Nephron progenitor cell (in vitro differentiated cells): ENCODE results near the gene RUNX2.

ENCODE experiments used
- DNase-seq: peaks from one replicate; pipeline ENCODE4 v3.0.0; 2021
- H3K27ac Mint-ChIP-seq: 2 replicates; pipeline ENCODE4 v1.8.0; 2021; ENCODE audit warnings: mild to moderate bottlenecking, moderate library complexity, mixed read lengths
- H3K27me3 Mint-ChIP-seq: 2 replicates; pipeline ENCODE4 v1.8.0; 2021; ENCODE audit warnings: mild to moderate bottlenecking, low read depth, mixed read lengths; ENCODE audit not compliant: poor library complexity
- H3K36me3 Mint-ChIP-seq: 2 replicates; pipeline ENCODE4 v1.8.0; 2021; ENCODE audit warnings: low read depth, mixed read lengths
- H3K4me1 Mint-ChIP-seq: 2 replicates; pipeline ENCODE4 v1.8.0; 2021; ENCODE audit warnings: mixed read lengths
- H3K4me3 Mint-ChIP-seq: 2 replicates; pipeline ENCODE4 v1.8.0; 2021; ENCODE audit warnings: mild to moderate bottlenecking, moderate library complexity, mixed read lengths
- H3K9me3 Mint-ChIP-seq: 2 replicates; pipeline ENCODE4 v1.8.0; 2021; ENCODE audit warnings: mild to moderate bottlenecking, moderate library complexity, mixed read lengths
- CTCF ChIP-seq: fragments of 200-600 bp; sonication (generic); IDR thresholded peaks from 2 replicates; pipeline ENCODE4 v1.5.0; 2021; ENCODE audit warnings: antibody characterized with exemption

Gene RUNX2

GRCh38 chr6:45398075-45398813 is 70.1 kb downstream of the RUNX2 start:
- peaks cover 6% of the 10 kb centered on the region for H3K4me1 Mint-ChIP-seq
- H3K27me3 Mint-ChIP-seq = peaks cover 25% of the 10 kb centered on the region
- peaks cover 8% of the 10 kb centered on the region for H3K36me3 Mint-ChIP-seq
- peaks cover 13% of the 10 kb centered on the region for H3K9me3 Mint-ChIP-seq
- no peak overlapping the region for H3K27ac Mint-ChIP-seq
- H3K4me3 Mint-ChIP-seq = no peak overlapping the region
- TF ChIP-seq CTCF = no peak
- DNase-seq = no peak

- TF ChIP-seq CTCF = no peak
- Mint-ChIP-seq H3K9me3 (no peaks in the 10 kb centered on the region), H3K4me1 (no peaks in the 10 kb centered on the region), H3K27ac (no peak overlapping the region), H3K36me3 (no peaks in the 10 kb centered on the region), H3K27me3 (peaks cover 28% of the 10 kb centered on the region), H3K4me3 (no peak overlapping the region)
- no peak for DNase-seq
Observed at GRCh38 chr6:45400021-45400420, 71.9 kb downstream of the RUNX2 start.

DNA sequence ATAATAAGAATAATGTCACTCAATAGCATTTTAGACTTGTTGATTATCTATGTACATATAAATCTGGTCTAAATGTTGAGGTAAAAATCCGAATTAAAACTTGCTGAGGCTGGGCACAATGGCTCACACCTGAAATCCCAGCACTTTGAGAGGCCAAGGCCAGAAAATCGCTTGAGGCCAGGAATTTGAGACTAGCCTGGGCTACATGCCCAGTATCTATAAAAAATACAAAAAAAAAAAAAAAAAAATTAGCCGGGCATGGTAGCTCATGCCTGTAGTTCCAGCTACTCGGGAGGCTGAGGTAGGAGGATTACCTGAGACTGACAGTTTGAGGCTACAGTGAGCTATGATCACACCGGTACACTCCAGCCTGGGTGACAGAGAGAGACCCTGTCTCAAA is 83.8 kb downstream of the RUNX2 start:
- H3K4me3 Mint-ChIP-seq = no peak overlapping the region
- H3K9me3 Mint-ChIP-seq = no peaks in the 10 kb centered on the region
- H3K27me3 Mint-ChIP-seq = peaks cover 25% of the 10 kb centered on the region
- no peak for DNase-seq
- H3K36me3 Mint-ChIP-seq = no peaks in the 10 kb centered on the region
- no peak for TF ChIP-seq CTCF
- peaks cover 22% of the 10 kb centered on the region for H3K4me1 Mint-ChIP-seq
- no peak overlapping the region for H3K27ac Mint-ChIP-seq

DNA sequence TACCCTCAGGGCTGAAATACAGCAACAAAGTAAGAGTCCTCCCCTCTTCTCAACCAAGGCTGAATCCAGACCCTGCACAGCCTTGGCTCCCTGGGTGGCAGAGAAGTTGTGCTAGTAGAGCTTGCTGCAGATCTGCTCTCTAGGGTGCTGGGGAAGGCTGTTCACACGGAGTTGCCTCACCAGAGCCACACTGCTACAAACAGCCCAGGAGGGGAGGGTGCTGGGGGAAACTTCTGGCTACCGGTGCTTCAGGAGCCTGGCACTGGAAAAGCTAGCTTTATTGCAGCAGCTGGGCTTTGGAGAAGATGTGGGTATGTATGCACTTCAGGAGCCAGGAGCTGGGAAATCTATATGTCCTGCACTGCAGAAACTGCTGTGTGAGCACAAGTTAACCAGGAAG is 87.2 kb downstream of the RUNX2 start:
- no peak for TF ChIP-seq CTCF
- H3K4me1 Mint-ChIP-seq = peaks cover 36% of the 10 kb centered on the region
- no peak overlapping the region for H3K4me3 Mint-ChIP-seq
- peaks cover 53% of the 10 kb centered on the region for H3K27me3 Mint-ChIP-seq
- no peak overlapping the region for H3K27ac Mint-ChIP-seq
- no peak for DNase-seq
- no peaks in the 10 kb centered on the region for H3K36me3 Mint-ChIP-seq
- no peaks in the 10 kb centered on the region for H3K9me3 Mint-ChIP-seq

DNA sequence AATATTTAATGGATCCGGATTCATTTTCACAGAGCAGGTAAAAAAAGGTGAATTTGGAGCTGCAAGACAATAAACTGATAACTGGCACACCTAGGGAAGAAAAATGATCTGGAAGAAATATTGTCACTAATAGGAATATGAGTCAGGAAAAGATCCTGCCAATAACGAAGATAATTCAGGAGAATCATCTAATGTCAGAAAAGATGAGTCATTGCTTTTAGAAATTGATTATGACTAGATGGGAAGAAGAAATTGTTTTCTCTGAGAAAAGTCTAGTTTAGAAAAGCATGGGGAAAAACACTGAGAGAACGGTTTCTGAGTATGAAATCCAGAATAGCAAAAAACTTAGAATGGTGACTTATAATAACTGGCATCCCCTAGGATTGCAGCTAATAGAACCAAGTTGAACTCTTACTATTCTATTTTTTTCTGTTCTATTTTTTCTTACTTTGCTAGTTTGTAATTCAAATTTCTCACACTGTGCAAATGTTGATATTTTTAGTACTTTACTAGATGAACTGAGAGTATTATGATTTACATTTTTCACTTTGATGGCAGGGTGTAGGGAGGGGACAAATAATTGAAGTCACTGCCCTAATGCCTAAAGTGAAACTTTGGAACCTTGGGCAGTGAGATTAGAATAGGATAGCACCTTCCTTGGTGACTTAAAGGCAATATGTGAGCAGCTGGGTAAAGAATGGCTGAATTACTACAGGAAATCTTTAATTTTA is 87.8 kb downstream of the RUNX2 start:
- no peaks in the 10 kb centered on the region for H3K36me3 Mint-ChIP-seq
- H3K9me3 Mint-ChIP-seq = no peaks in the 10 kb centered on the region
- H3K4me1 Mint-ChIP-seq = peaks cover 43% of the 10 kb centered on the region
- no peak overlapping the region for H3K4me3 Mint-ChIP-seq
- TF ChIP-seq CTCF = no peak
- H3K27me3 Mint-ChIP-seq = peaks cover 59% of the 10 kb centered on the region
- H3K27ac Mint-ChIP-seq = no peak overlapping the region
- no peak for DNase-seq
